Stomach (tissue), 4 donors: ENCODE measurements around the gene BCL11B.

Experiments
- POLR2A ChIP-seq, 4 donors: fragments of 450-650 bp; IDR thresholded peaks; one replicate each; pipeline ENCODE4 v1.6.1; 2016; ENCODE audit warnings: antibody characterized with exemption in 4 of 4, control low read depth in 2 of 4, mild to moderate bottlenecking in 1 of 4, moderate library complexity in 1 of 4
- TF ChIP-seq, protein P1 (sequence below), 7 experiments: fragments of 450-650 bp in 4 of 7; fragments of 200-600 bp in 3 of 7; sonication (generic) in 3 of 7; IDR thresholded peaks; one replicate each; pipeline ENCODE4 v1.5.1; 2016 to 2019; ENCODE audit warnings: antibody characterized with exemption in 7 of 7, control low read depth in 2 of 7, mild to moderate bottlenecking in 1 of 7

DNA sequence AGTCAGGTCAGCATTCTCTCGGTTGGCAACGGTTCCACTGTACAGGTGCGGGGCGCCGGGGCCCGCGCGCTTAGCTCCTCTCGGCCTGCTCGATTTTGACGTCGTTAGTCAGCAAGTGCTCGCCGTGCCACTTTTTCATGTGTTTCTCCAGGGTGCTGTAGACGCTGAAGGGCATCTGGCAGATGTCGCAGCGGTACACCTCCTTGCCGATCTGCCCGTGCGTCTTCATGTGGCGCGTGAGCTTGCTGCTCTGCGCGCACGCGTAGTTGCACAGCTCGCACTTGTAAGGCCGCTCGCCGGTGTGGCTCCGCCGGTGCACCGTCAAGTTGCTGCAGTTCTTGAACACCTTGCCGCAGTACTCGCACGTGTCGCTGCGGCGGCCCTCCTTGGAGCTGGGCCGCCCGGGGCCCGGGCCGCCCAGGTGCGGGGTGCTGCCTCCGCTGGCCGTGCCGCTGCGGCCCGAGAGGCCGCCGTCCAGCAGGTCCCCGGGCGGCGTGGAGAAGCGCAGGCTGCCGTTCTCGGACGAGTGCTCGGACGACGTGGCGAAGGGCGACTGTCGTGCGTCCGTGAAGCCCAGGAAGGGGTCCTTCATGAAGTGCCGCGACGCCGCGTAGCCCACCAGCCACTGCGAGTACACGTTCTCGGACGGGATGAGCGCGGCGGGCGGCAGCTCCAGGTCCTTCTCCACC is 97.8 kb downstream of the BCL11B start:
- TF ChIP-seq, protein P1, sequence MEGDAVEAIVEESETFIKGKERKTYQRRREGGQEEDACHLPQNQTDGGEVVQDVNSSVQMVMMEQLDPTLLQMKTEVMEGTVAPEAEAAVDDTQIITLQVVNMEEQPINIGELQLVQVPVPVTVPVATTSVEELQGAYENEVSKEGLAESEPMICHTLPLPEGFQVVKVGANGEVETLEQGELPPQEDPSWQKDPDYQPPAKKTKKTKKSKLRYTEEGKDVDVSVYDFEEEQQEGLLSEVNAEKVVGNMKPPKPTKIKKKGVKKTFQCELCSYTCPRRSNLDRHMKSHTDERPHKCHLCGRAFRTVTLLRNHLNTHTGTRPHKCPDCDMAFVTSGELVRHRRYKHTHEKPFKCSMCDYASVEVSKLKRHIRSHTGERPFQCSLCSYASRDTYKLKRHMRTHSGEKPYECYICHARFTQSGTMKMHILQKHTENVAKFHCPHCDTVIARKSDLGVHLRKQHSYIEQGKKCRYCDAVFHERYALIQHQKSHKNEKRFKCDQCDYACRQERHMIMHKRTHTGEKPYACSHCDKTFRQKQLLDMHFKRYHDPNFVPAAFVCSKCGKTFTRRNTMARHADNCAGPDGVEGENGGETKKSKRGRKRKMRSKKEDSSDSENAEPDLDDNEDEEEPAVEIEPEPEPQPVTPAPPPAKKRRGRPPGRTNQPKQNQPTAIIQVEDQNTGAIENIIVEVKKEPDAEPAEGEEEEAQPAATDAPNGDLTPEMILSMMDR (IDR thresholded peaks at IDR 0.05), result no peak
- TF ChIP-seq POLR2A (IDR thresholded peaks at IDR 0.05), result no peak
